GM23338 (cell line): ENCODE measurements around the gene RPLP1. TPM values are rescaled to one million over a fixed set of nuclear protein-coding genes. Genes with fewer than 3 reads are reported as not detected.
A peak's percentile ranks its signal among the peaks of the same experiment; 100 is the strongest.

Experiments used
- ATAC-seq: fragments of 200-7000 bp; cut with Tn5 transposase; 3 replicates; pipeline ENCODE4 v1.9.1; 2020
- DNase-seq: peaks from one replicate; pipeline ENCODE4 v3.0.0-alpha.2; 2015; ENCODE audit warnings: low spot score
- H2AFZ ChIP-seq: fragments of 200-600 bp; sonication (generic); 2 replicates; pipeline ENCODE4 v1.8.0; 2016; ENCODE audit warnings: antibody characterized with exemption, mild to moderate bottlenecking, moderate library complexity
- H3F3A ChIP-seq: fragments of 200-600 bp; sonication (generic); replicated peaks from 2 replicates; pipeline ENCODE4 v1.8.0; 2017; ENCODE audit warnings: antibody characterized with exemption, mixed run types, low read depth
- H3K27ac ChIP-seq: fragments of 200-600 bp; sonication (generic); 2 replicates; pipeline ENCODE4 v1.6.1; 2016; ENCODE audit warnings: low read depth
- H3K27me3 ChIP-seq: fragments of 200-600 bp; sonication (generic); 2 replicates; pipeline ENCODE4 v1.8.0; 2016; ENCODE audit warnings: mild to moderate bottlenecking, mixed run types, moderate library complexity; ENCODE audit not compliant: insufficient read depth
- H3K36me3 ChIP-seq: fragments of 200-600 bp; sonication (generic); 2 replicates; pipeline ENCODE4 v1.8.0; 2016; ENCODE audit warnings: mild to moderate bottlenecking; ENCODE audit not compliant: insufficient read depth
- H3K4me1 ChIP-seq: fragments of 200-600 bp; sonication (generic); 2 replicates; pipeline ENCODE4 v1.8.0; 2016; ENCODE audit warnings: mild to moderate bottlenecking, moderate library complexity; ENCODE audit not compliant: insufficient read depth
- H3K4me2 ChIP-seq: fragments of 200-600 bp; sonication (generic); 2 replicates; pipeline ENCODE4 v1.7.1; 2017; ENCODE audit warnings: mixed run types
- H3K4me3 ChIP-seq: fragments of 200-600 bp; sonication (generic); 2 replicates; pipeline ENCODE4 v1.6.1; 2016; ENCODE audit warnings: mixed run types
- H3K79me2 ChIP-seq: fragments of 200-600 bp; sonication (generic); replicated peaks from 2 replicates; pipeline ENCODE4 v1.8.0; 2017; ENCODE audit warnings: mild to moderate bottlenecking; ENCODE audit not compliant: insufficient read depth
- H3K9me2 ChIP-seq: fragments of 200-600 bp; sonication (generic); 2 replicates; pipeline ENCODE4 v1.8.0; 2017; ENCODE audit not compliant: insufficient read depth
- H4K20me1 ChIP-seq: fragments of 200-600 bp; sonication (generic); replicated peaks from 2 replicates; pipeline ENCODE4 v1.8.0; 2017; ENCODE audit warnings: mild to moderate bottlenecking; ENCODE audit not compliant: insufficient read depth
- H3K27ac Mint-ChIP-seq: 2 replicates; pipeline ENCODE4 v1.8.0; 2020; ENCODE audit warnings: inconsistent platforms, mild to moderate bottlenecking, moderate library complexity, mixed read lengths
- H3K27me3 Mint-ChIP-seq: 3 replicates; pipeline ENCODE4 v1.8.0; 2022; ENCODE audit warnings: low read depth, mild to moderate bottlenecking, moderate library complexity, mixed read lengths, inconsistent platforms; ENCODE audit not compliant: insufficient read depth, poor library complexity
- H3K36me3 Mint-ChIP-seq: 3 replicates; pipeline ENCODE4 v1.8.0; 2021; ENCODE audit warnings: low read depth, mild to moderate bottlenecking, inconsistent platforms, moderate library complexity, mixed read lengths
- H3K4me1 Mint-ChIP-seq: 3 replicates; pipeline ENCODE4 v1.8.0; 2020; ENCODE audit warnings: mild to moderate bottlenecking, inconsistent platforms, mixed read lengths
- H3K4me3 Mint-ChIP-seq: 3 replicates; pipeline ENCODE4 v1.8.0; 2021; ENCODE audit warnings: moderate library complexity, mild to moderate bottlenecking, inconsistent platforms, mixed read lengths
- H3K9me3 Mint-ChIP-seq: 3 replicates; pipeline ENCODE4 v1.8.0; 2020; ENCODE audit warnings: moderate library complexity, mild to moderate bottlenecking, inconsistent platforms, mixed read lengths
- CREB1 ChIP-seq: fragments of 250-450 bp; sonication (Bioruptor Pico); IDR thresholded peaks from 2 replicates; pipeline ENCODE4 v1.5.0; 2020; ENCODE audit warnings: low read depth, mild to moderate bottlenecking, moderate library complexity
- CTCF ChIP-seq, 2 experiments: fragments of 200-600 bp in 1 of 2; sonication (generic) in 1 of 2; conservative IDR thresholded peaks; 2 replicates each; pipeline versions ENCODE4 v1.5.1 to v1.6.1; 2016 to 2017; ENCODE audit warnings: antibody characterized with exemption in 2 of 2, low read depth in 2 of 2, mild to moderate bottlenecking in 2 of 2, moderate library complexity in 1 of 2
- ETS1 ChIP-seq: IDR thresholded peaks from 2 replicates; pipeline ENCODE4 v1.6.1; 2016; ENCODE audit warnings: antibody characterized with exemption
- EZH2 ChIP-seq: fragments of 200-600 bp; sonication (generic); IDR thresholded peaks from one replicate; pipeline ENCODE4 v1.8.0; 2017; ENCODE audit warnings: antibody characterized with exemption, mild to moderate bottlenecking, low read depth; ENCODE audit not compliant: unreplicated experiment
- EZH2phosphoT487 ChIP-seq: fragments of 200-600 bp; sonication (generic); IDR thresholded peaks from one replicate; pipeline ENCODE4 v1.8.1; 2018; ENCODE audit warnings: antibody characterized with exemption; ENCODE audit not compliant: unreplicated experiment
- JUNB ChIP-seq: IDR thresholded peaks from one replicate; pipeline ENCODE4 v1.6.1; 2016; ENCODE audit warnings: antibody characterized with exemption; ENCODE audit not compliant: unreplicated experiment
- NANOG ChIP-seq: IDR thresholded peaks from 2 replicates; pipeline ENCODE4 v1.6.1; 2016; ENCODE audit warnings: antibody characterized with exemption, borderline replicate concordance
- POLR2AphosphoS5 ChIP-seq: IDR thresholded peaks from 2 replicates; pipeline ENCODE4 v1.6.1; 2016; ENCODE audit warnings: antibody characterized with exemption, low read depth
- REST ChIP-seq: IDR thresholded peaks from one replicate; pipeline ENCODE4 v1.6.1; 2018; ENCODE audit warnings: antibody characterized with exemption; ENCODE audit not compliant: unreplicated experiment
- STAT1 ChIP-seq: IDR thresholded peaks from one replicate; pipeline ENCODE4 v1.6.1; 2016; ENCODE audit warnings: antibody characterized with exemption; ENCODE audit not compliant: unreplicated experiment
- ZNF114 ChIP-seq: fragments of 250-450 bp; sonication (Bioruptor Pico); IDR thresholded peaks from 2 replicates; pipeline ENCODE4 v1.5.0; 2020; ENCODE audit warnings: mild to moderate bottlenecking, moderate library complexity
- ZNF331 ChIP-seq: fragments of 250-450 bp; sonication (Bioruptor Pico); IDR thresholded peaks from 2 replicates; pipeline ENCODE4 v1.5.0; 2020; ENCODE audit warnings: low read depth, mild to moderate bottlenecking, moderate library complexity
- ZNF462 ChIP-seq: fragments of 250-450 bp; sonication (Bioruptor Pico); IDR thresholded peaks from 2 replicates; pipeline ENCODE4 v1.5.0; 2020; ENCODE audit warnings: mild to moderate bottlenecking, moderate library complexity
- polyA plus RNA-seq: library from polyadenylated mRNA; unstranded; fragments of >200 nt; fragmentation: Nextera tagmentation; extraction: Ambion mirVana; gene quantifications from 2 replicates; pipeline ENCODE4 v1.2.1, GENCODE V29; 2016
- total RNA-seq: library from RNA; depleted of rRNA; stranded (reverse); fragments of >200 nt; shearing (Covaris generic); gene quantifications from 2 replicates; pipeline ENCODE4 v1.2.3, GENCODE V29; 2014

Gene RPLP1
- total and polyA plus RNA-seq, 2 experiments from 2014 or later: 283 to 3,258 TPM

GRCh38 chr15:69497667-69498066 is 45.0 kb downstream of the RPLP1 start:
- H3K27me3 ChIP-seq: no peaks in the 10 kb centered on the region
- TF ChIP-seq CTCF (conservative IDR thresholded peaks at IDR 0.05; ENCODE audit: low read depth in 2 of 2) (no peak), ZNF114 (CRISPR knock-in tag) (no peak), POLR2AphosphoS5 (no peak), JUNB (no peak), EZH2 (no peak), ZNF462 (CRISPR knock-in tag) (no peak), STAT1 (no peak), ETS1 (no peak), ZNF331 (CRISPR knock-in tag) (no peak), CREB1 (CRISPR knock-in tag) (no peak), REST (no peak), EZH2phosphoT487 (no peak), NANOG (no peak)
- H3K9me2 ChIP-seq: no peaks in the 10 kb centered on the region
- H3K36me3 Mint-ChIP-seq: no peaks in the 10 kb centered on the region
- DNase-seq (no peak), ATAC-seq (no peak)
- H3K27ac Mint-ChIP-seq: no peak overlapping the region
- no peak overlapping the region for H3K27ac ChIP-seq
- H4K20me1 ChIP-seq: no peaks in the 10 kb centered on the region
- no peak overlapping the region for H3K4me3 ChIP-seq
- H3K79me2 ChIP-seq: no peaks in the 10 kb centered on the region
- peaks cover 11% of the 10 kb centered on the region for H3K4me1 Mint-ChIP-seq
- no peak overlapping the region for H3K4me3 Mint-ChIP-seq
- no peaks in the 10 kb centered on the region for H3K36me3 ChIP-seq
- 0 out of 2 replicates have a peak overlapping the region, but pooled peaks have one; percentile 18 for H2AFZ ChIP-seq
- H3F3A ChIP-seq: no peaks in the 10 kb centered on the region
- H3K9me3 Mint-ChIP-seq: no peaks in the 10 kb centered on the region
- H3K4me1 ChIP-seq: no peaks in the 10 kb centered on the region
- H3K4me2 ChIP-seq: no peak overlapping the region
- H3K27me3 Mint-ChIP-seq: peaks cover 5% of the 10 kb centered on the region
